HG03095 (cell line): Measurements from ENCODE around the gene NUFIP1.
"Not testable (repeated sequence)": the region's sequence is repeated elsewhere in the genome, so short reads cannot be mapped to it uniquely, and the experiment has no call there.

Experiments used
- ATAC-seq: cut with Tn5 transposase; IDR thresholded peaks from one replicate; pipeline ENCODE4 v1.9.1; 2021; ENCODE audit warnings: moderate library complexity; ENCODE audit not compliant: unreplicated experiment

The NUFIP1 gene

GRCh38 chr13:44989071-44989889, at the start of gene NUFIP1, which contains the start of gene GPALPP1:
Gene NUFIP1 (minus strand): TSS chr13:44989471. CDS start chr13:44989436, 35 bp downstream.
Gene GPALPP1 (plus strand): TSS chr13:44989538. CDS start chr13:44989655, 117 bp downstream.
- ATAC-seq: peak; percentile 97

- ATAC-seq: no peak
Measured at GRCh38 chr13:45036206-45036605, 46.9 kb upstream of the NUFIP1 start.

- ATAC-seq: no peak
Measured at GRCh38 chr13:45034342-45034741, 45.1 kb upstream of the NUFIP1 start.

GRCh38 chr13:45024847-45025246, 35.6 kb upstream of the NUFIP1 start:
- no peak for ATAC-seq

GRCh38 chr13:45021250-45021649, 32.0 kb upstream of the NUFIP1 start:
- no peak for ATAC-seq

- ATAC-seq: not testable (repeated sequence)
Measured at GRCh38 chr13:45019981-45020380, 30.7 kb upstream of the NUFIP1 start.

- no peak for ATAC-seq
Measured at GRCh38 chr13:45016792-45017425, 27.6 kb upstream of the NUFIP1 start.

GRCh38 chr13:45015300-45015699, 26.0 kb upstream of the NUFIP1 start:
- no peak for ATAC-seq

GRCh38 chr13:45011198-45011597, 21.9 kb upstream of the NUFIP1 start:
- ATAC-seq: no peak

- ATAC-seq: no peak
Measured at GRCh38 chr13:45007823-45008222, 18.6 kb upstream of the NUFIP1 start.

- no peak for ATAC-seq
Measured at GRCh38 chr13:45007225-45007624, 18.0 kb upstream of the NUFIP1 start.

- no peak for ATAC-seq
Measured at GRCh38 chr13:45004096-45004495, 14.8 kb upstream of the NUFIP1 start.

GRCh38 chr13:45003417-45003816, 14.1 kb upstream of the NUFIP1 start:
- ATAC-seq: no peak

GRCh38 chr13:44989941-44990340, 670 bp upstream of the NUFIP1 start:
- ATAC-seq: no peak

- no peak for ATAC-seq
Measured at GRCh38 chr13:44978328-44978727, 10.9 kb downstream of the NUFIP1 start.

- no peak for ATAC-seq
Measured at GRCh38 chr13:44976949-44977583, 12.2 kb downstream of the NUFIP1 start.

- ATAC-seq: no peak
Measured at GRCh38 chr13:44976196-44976595, 13.1 kb downstream of the NUFIP1 start.

GRCh38 chr13:44974056-44974793, 15.0 kb downstream of the NUFIP1 start:
- no peak for ATAC-seq

- no peak for ATAC-seq
Measured at GRCh38 chr13:44972956-44973581, 16.2 kb downstream of the NUFIP1 start.
